HL-60 (cell line): ENCODE results near the gene KIF12.
A peak's percentile ranks its signal among the peaks of the same experiment; 100 is the strongest.

Experiments
- DNase-seq, 2 experiments: peaks; one replicate each; pipeline ENCODE4 v3.0.0-alpha.2; 2010 to 2020; ENCODE audit warnings: low read depth in 1 of 2, low spot score in 1 of 2
- H3K27ac ChIP-seq: fragments of 250-450 bp; sonication (Bioruptor Pico); replicated peaks from 2 replicates; pipeline ENCODE4 v1.5.1; 2020; ENCODE audit warnings: mild to moderate bottlenecking, moderate library complexity
- H3K27me3 ChIP-seq: fragments of 250-450 bp; sonication (Bioruptor Pico); 2 replicates; pipeline ENCODE4 v1.5.1; 2021; ENCODE audit warnings: mild to moderate bottlenecking, moderate library complexity; ENCODE audit not compliant: insufficient read depth, poor library complexity, severe bottlenecking
- H3K4me3 ChIP-seq: replicated peaks from 2 replicates; pipeline ENCODE4 v1.5.1; 2011; ENCODE audit warnings: mild to moderate bottlenecking, control low read depth, low read length; ENCODE audit not compliant: insufficient read depth
- GABPA ChIP-seq: IDR thresholded peaks from 2 replicates; pipeline ENCODE4 v1.6.1; 2012; ENCODE audit warnings: low read depth
- POLR2AphosphoS5 ChIP-seq: IDR thresholded peaks from 2 replicates; pipeline ENCODE4 v1.6.1; 2012; ENCODE audit warnings: low read depth
- REST ChIP-seq: IDR thresholded peaks from 2 replicates; pipeline ENCODE4 v1.6.1; 2012; ENCODE audit warnings: low read depth; ENCODE audit not compliant: insufficient replicate concordance
- SPI1 ChIP-seq: IDR thresholded peaks from 2 replicates; pipeline ENCODE4 v1.6.1; 2012; ENCODE audit warnings: low read depth, mild to moderate bottlenecking, borderline replicate concordance
- long read RNA-seq: library from polyadenylated mRNA; unstranded; transcript quantifications from one replicate; pipeline ENCODE4 v2.0.0, GENCODE V29; 2020
- TF ChIP-seq, protein P1 (sequence below): IDR thresholded peaks from one replicate; pipeline ENCODE4 v1.5.1; 2011; ENCODE audit warnings: low read length, control low read depth, inconsistent platforms; ENCODE audit not compliant: insufficient read depth

The KIF12 gene
- long read RNA-seq: 0 reads

DNA sequence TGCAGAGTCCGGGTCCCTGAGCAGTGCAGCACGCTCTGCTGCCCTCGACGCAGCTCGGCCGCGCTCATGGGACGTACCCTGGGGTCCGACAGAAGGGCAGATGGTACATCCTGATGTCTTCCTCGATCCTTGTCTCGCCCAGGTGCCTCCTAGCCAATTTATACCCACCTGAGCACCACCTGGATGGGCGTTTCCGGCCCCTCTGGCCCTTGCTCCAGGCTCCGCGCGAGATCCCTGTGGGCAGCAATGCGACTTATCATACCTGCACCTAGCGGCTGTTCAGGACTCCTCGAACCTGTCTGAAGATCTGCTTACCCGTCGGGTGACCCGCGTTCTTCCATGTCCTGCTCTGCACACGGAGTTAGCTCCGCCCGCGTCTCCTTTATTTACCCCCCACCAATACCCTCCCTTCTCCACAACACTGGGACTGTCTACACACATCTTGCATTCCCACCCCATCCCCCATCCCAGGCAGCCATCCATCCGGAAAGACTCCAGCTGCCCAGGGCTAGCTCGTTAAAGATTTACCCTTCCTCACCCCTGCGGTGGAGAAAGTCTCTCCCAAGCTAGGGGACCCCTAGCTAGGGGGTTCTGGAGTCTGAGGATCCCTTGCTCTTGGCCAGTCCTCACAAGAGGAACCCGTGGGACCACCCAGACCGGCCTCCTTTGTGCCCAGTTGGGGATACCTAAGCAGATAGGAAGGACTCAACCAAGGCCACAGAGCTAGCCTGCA, at the start of gene KIF12:
Gene KIF12 (minus strand): TSS at position 357 of the 733 bp plus-strand sequence. CDS start 16 bp downstream, at position 341.
- H3K27me3 ChIP-seq: peaks cover 13% of the 10 kb centered on the region
- TF ChIP-seq GABPA: no peak
- TF ChIP-seq, protein P1, sequence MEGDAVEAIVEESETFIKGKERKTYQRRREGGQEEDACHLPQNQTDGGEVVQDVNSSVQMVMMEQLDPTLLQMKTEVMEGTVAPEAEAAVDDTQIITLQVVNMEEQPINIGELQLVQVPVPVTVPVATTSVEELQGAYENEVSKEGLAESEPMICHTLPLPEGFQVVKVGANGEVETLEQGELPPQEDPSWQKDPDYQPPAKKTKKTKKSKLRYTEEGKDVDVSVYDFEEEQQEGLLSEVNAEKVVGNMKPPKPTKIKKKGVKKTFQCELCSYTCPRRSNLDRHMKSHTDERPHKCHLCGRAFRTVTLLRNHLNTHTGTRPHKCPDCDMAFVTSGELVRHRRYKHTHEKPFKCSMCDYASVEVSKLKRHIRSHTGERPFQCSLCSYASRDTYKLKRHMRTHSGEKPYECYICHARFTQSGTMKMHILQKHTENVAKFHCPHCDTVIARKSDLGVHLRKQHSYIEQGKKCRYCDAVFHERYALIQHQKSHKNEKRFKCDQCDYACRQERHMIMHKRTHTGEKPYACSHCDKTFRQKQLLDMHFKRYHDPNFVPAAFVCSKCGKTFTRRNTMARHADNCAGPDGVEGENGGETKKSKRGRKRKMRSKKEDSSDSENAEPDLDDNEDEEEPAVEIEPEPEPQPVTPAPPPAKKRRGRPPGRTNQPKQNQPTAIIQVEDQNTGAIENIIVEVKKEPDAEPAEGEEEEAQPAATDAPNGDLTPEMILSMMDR: no peak
- TF ChIP-seq POLR2AphosphoS5: no peak
- no peak for TF ChIP-seq SPI1
- no peak for TF ChIP-seq REST
- H3K27ac ChIP-seq: no peak within 1 kb of the TSS
- no peak for DNase-seq
- H3K4me3 ChIP-seq: peak within 1 kb of the TSS; percentile 50

GRCh38 chr9:114146735-114147134, 47.6 kb upstream of the KIF12 start:
- TF ChIP-seq SPI1 (no peak), REST (no peak), GABPA (no peak), POLR2AphosphoS5 (no peak)
- TF ChIP-seq, protein P1: no peak
- Histone ChIP-seq H3K4me3 (no peak overlapping the region), H3K27me3 (peaks cover 4% of the 10 kb centered on the region), H3K27ac (no peak overlapping the region)
- DNase-seq: no peak

DNA sequence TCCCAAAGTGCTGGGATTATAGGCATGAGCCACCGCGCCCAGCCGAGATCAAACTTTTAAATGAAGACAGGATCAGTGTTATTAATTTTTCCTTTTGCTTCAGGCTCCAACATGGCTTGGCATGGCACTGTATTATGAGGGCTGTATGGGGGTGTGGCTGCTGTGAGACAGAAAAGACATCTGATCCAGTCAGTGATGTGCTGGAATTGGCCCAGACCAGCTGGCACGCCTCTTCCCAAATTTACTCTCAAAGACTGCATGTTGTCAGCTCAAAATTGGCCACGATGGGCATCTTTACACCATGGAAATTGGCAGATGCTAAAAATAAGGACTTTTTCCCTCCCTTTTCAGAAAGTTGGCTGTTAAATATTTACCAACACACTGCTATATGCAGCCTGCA, 44.1 kb upstream of the KIF12 start:
- no peak overlapping the region for H3K4me3 ChIP-seq
- TF ChIP-seq POLR2AphosphoS5 (no peak), GABPA (no peak), SPI1 (no peak), REST (no peak)
- TF ChIP-seq, protein P1: no peak
- DNase-seq: no peak
- H3K27me3 ChIP-seq: peaks cover 6% of the 10 kb centered on the region
- H3K27ac ChIP-seq: no peak overlapping the region
